HS-5 (cell line): ENCODE data around the gene SENP3.

ENCODE experiments used
- DNase-seq: peaks from one replicate; pipeline ENCODE4 v3.0.0-alpha.2; 2012; ENCODE audit warnings: low read depth

Gene SENP3

GRCh38 chr17:7561589-7562207 is at the start of gene SENP3:
TSS of gene SENP3 (plus strand) at chr17:7561919. CDS start at chr17:7563077, 1,158 bp downstream.
- DNase-seq, result peak; percentile 47

GRCh38 chr17:7512105-7512504 is 49.6 kb upstream of the SENP3 start:
- no peak for DNase-seq

- DNase-seq, result no peak
Observed at GRCh38 chr17:7512824-7513540, 48.7 kb upstream of the SENP3 start.

- DNase-seq, result no peak
Observed at GRCh38 chr17:7513850-7514419, 47.8 kb upstream of the SENP3 start.

- no peak for DNase-seq
Observed at GRCh38 chr17:7515911-7516610, 45.7 kb upstream of the SENP3 start.

GRCh38 chr17:7523033-7523432 is 38.7 kb upstream of the SENP3 start:
- no peak for DNase-seq

- DNase-seq, result no peak
Observed at GRCh38 chr17:7528842-7529241, 32.9 kb upstream of the SENP3 start.

GRCh38 chr17:7530023-7530900 is 31.5 kb upstream of the SENP3 start:
- DNase-seq, result no peak

- DNase-seq, result no peak
Observed at GRCh38 chr17:7538050-7538449, 23.7 kb upstream of the SENP3 start.

GRCh38 chr17:7538891-7539545 is 22.7 kb upstream of the SENP3 start:
- DNase-seq, result no peak

GRCh38 chr17:7541074-7541621 is 20.6 kb upstream of the SENP3 start:
- no peak for DNase-seq

GRCh38 chr17:7544911-7545310 is 16.8 kb upstream of the SENP3 start:
- no peak for DNase-seq

- no peak for DNase-seq
Observed at GRCh38 chr17:7548585-7549400, 12.9 kb upstream of the SENP3 start, which contains the start of gene TNFSF12. TSS of gene TNFSF12 (plus strand) at chr17:7549058. CDS start at chr17:7549154, 96 bp downstream.

GRCh38 chr17:7549401-7550055 is 12.2 kb upstream of the SENP3 start:
- DNase-seq, result no peak

GRCh38 chr17:7550344-7550743 is 11.4 kb upstream of the SENP3 start:
- DNase-seq, result no peak

GRCh38 chr17:7551396-7551795 is 10.3 kb upstream of the SENP3 start:
- DNase-seq, result no peak

- no peak for DNase-seq
Observed at GRCh38 chr17:7552621-7553051, 9.1 kb upstream of the SENP3 start.

GRCh38 chr17:7553356-7553755 is 8.4 kb upstream of the SENP3 start:
- DNase-seq, result no peak

- no peak for DNase-seq
Observed at GRCh38 chr17:7555320-7555948, 6.3 kb upstream of the SENP3 start.
